Vagina (tissue), 2 donors: ENCODE data around the gene ADISSP. TPM values are rescaled to one million over a fixed set of nuclear protein-coding genes. Genes with fewer than 3 reads are reported as not detected.

ENCODE experiments used
- DNase-seq, 2 donors: peaks; one replicate each; pipeline ENCODE4 v3.0.0-alpha.2; 2017; ENCODE audit errors: extremely low spot score in 2 of 2
- H3K27ac ChIP-seq: fragments of 200-600 bp; sonication (generic); one replicate; pipeline ENCODE4 v1.5.1; 2019
- H3K27me3 ChIP-seq: fragments of 200-600 bp; sonication (generic); one replicate; pipeline ENCODE4 v1.5.1; 2019
- H3K36me3 ChIP-seq, 2 donors: fragments of 200-600 bp; sonication (generic); one replicate each; pipeline ENCODE4 v1.5.1; 2017 to 2019
- H3K4me1 ChIP-seq: fragments of 200-600 bp; sonication (generic); one replicate; pipeline ENCODE4 v1.5.1; 2019
- H3K4me3 ChIP-seq, 2 donors: fragments of 200-600 bp; sonication (generic); 1 replicate in 1 of 2; 2 replicates in 1 of 2; pipeline ENCODE4 v1.5.1; 2016 to 2019
- H3K9me3 ChIP-seq: fragments of 200-600 bp; sonication (generic); one replicate; pipeline ENCODE4 v1.5.1; 2019
- POLR2A ChIP-seq, 2 donors: fragments of 450-650 bp; IDR thresholded peaks; one replicate each; pipeline ENCODE4 v1.6.1; 2017; ENCODE audit warnings: antibody characterized with exemption in 2 of 2, mild to moderate bottlenecking in 2 of 2, moderate library complexity in 2 of 2
- POLR2AphosphoS5 ChIP-seq, 2 donors: sonication (generic); formaldehyde crosslinking; IDR thresholded peaks; one replicate each; pipeline ENCODE4 v1.9.0; 2017; ENCODE audit warnings: antibody characterized with exemption in 2 of 2, mild to moderate bottlenecking in 2 of 2, low read depth in 1 of 2; ENCODE audit not compliant: insufficient read depth in 1 of 2
- intact Hi-C: fragments of 100-400 bp; cut with DNase I; formaldehyde crosslinking; loops from one replicate; pipeline ENCODE4 v1.15.1; 2023
- total RNA-seq: library from RNA; depleted of rRNA; stranded (reverse); fragments of >200 nt; gene quantifications from one replicate; pipeline ENCODE4 v1.2.3, GENCODE V29; 2016
- TF ChIP-seq, protein P1 (sequence below), 3 experiments: fragments of 450-650 bp in 2 of 3; fragments of 200-600 bp in 1 of 3; sonication (generic) in 1 of 3; IDR thresholded peaks; one replicate each; pipeline ENCODE4 v1.5.1; 2017 to 2019; ENCODE audit warnings: antibody characterized with exemption in 3 of 3, mild to moderate bottlenecking in 2 of 3, moderate library complexity in 2 of 3

Gene ADISSP
- 16.0 TPM for total RNA-seq

GRCh38 chr20:3767427-3768341, at the start of gene ADISSP:
TSS of gene ADISSP (minus strand) at chr20:3767753. CDS start at chr20:3760100, 7,653 bp downstream.
- H3K4me3 ChIP-seq = peak within 1 kb of the TSS; percentile 85 to 91
- no peaks in the 10 kb centered on the region for H3K9me3 ChIP-seq
- intact Hi-C loops = no loop called here
- no peaks in the 10 kb centered on the region for H3K36me3 ChIP-seq
- peak within 1 kb of the TSS; percentile 94 for H3K27ac ChIP-seq
- peaks cover 43% of the 10 kb centered on the region for H3K4me1 ChIP-seq
- H3K27me3 ChIP-seq = no peaks in the 10 kb centered on the region
- peak in 1 of 2 donors; percentile 59 for TF ChIP-seq POLR2A (IDR thresholded peaks at IDR 0.05)
- TF ChIP-seq, protein P1, sequence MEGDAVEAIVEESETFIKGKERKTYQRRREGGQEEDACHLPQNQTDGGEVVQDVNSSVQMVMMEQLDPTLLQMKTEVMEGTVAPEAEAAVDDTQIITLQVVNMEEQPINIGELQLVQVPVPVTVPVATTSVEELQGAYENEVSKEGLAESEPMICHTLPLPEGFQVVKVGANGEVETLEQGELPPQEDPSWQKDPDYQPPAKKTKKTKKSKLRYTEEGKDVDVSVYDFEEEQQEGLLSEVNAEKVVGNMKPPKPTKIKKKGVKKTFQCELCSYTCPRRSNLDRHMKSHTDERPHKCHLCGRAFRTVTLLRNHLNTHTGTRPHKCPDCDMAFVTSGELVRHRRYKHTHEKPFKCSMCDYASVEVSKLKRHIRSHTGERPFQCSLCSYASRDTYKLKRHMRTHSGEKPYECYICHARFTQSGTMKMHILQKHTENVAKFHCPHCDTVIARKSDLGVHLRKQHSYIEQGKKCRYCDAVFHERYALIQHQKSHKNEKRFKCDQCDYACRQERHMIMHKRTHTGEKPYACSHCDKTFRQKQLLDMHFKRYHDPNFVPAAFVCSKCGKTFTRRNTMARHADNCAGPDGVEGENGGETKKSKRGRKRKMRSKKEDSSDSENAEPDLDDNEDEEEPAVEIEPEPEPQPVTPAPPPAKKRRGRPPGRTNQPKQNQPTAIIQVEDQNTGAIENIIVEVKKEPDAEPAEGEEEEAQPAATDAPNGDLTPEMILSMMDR (IDR thresholded peaks at IDR 0.05) = peak in 1 of 3 experiments; percentile 32
- peak; percentile 89 to 95 for TF ChIP-seq POLR2AphosphoS5 (IDR thresholded peaks at IDR 0.05; ENCODE audit: insufficient read depth in 1 of 2, low read depth in 1 of 2)
- DNase-seq = peak in 1 of 2 donors; percentile 99

- Histone ChIP-seq H3K27me3 (no peaks in the 10 kb centered on the region), H3K4me3 (no peak overlapping the region), H3K27ac (no peak overlapping the region), H3K4me1 (peaks cover 44% of the 10 kb centered on the region), H3K36me3 (no peaks in the 10 kb centered on the region), H3K9me3 (no peaks in the 10 kb centered on the region)
- no peak for DNase-seq
- TF ChIP-seq, protein P1 (IDR thresholded peaks at IDR 0.05) = no peak
- TF ChIP-seq POLR2A (IDR thresholded peaks at IDR 0.05) (no peak), POLR2AphosphoS5 (IDR thresholded peaks at IDR 0.05; ENCODE audit: insufficient read depth in 1 of 2, low read depth in 1 of 2) (no peak)
- intact Hi-C loops = no loop called here
Measured at GRCh38 chr20:3815703-3816315, 48.3 kb upstream of the ADISSP start.

GRCh38 chr20:3814928-3815495, 47.5 kb upstream of the ADISSP start:
- Histone ChIP-seq H3K9me3 (no peaks in the 10 kb centered on the region), H3K4me1 (peaks cover 52% of the 10 kb centered on the region), H3K4me3 (no peak overlapping the region), H3K27ac (no peak overlapping the region), H3K36me3 (no peaks in the 10 kb centered on the region), H3K27me3 (no peaks in the 10 kb centered on the region)
- TF ChIP-seq, protein P1 (IDR thresholded peaks at IDR 0.05) = no peak
- TF ChIP-seq POLR2A (IDR thresholded peaks at IDR 0.05) (no peak), POLR2AphosphoS5 (IDR thresholded peaks at IDR 0.05; ENCODE audit: insufficient read depth in 1 of 2, low read depth in 1 of 2) (no peak)
- intact Hi-C loops = no loop called here
- DNase-seq = no peak

GRCh38 chr20:3813848-3814581, 46.5 kb upstream of the ADISSP start:
- no peaks in the 10 kb centered on the region for H3K36me3 ChIP-seq
- no peak overlapping the region for H3K4me3 ChIP-seq
- H3K4me1 ChIP-seq = peaks cover 48% of the 10 kb centered on the region
- no peak for TF ChIP-seq POLR2A (IDR thresholded peaks at IDR 0.05)
- TF ChIP-seq POLR2AphosphoS5 (IDR thresholded peaks at IDR 0.05; ENCODE audit: insufficient read depth in 1 of 2, low read depth in 1 of 2) = no peak
- TF ChIP-seq, protein P1 (IDR thresholded peaks at IDR 0.05) = no peak
- DNase-seq = no peak
- no peaks in the 10 kb centered on the region for H3K27me3 ChIP-seq
- intact Hi-C loops = no loop called here
- H3K27ac ChIP-seq = peak overlapping the region; percentile 88
- H3K9me3 ChIP-seq = no peaks in the 10 kb centered on the region
